Tibial nerve (tissue), 4 donors: Measurements from ENCODE around the gene HIPK3.

Experiments used
- CTCF ChIP-seq, 5 experiments: fragments of 200-600 bp in 3 of 5; fragments of 450-650 bp in 2 of 5; sonication (generic) in 3 of 5; IDR thresholded peaks; one replicate each; pipeline ENCODE4 v1.5.1; 2016 to 2019; ENCODE audit warnings: antibody characterized with exemption in 5 of 5, mild to moderate bottlenecking in 3 of 5, moderate library complexity in 2 of 5
- EP300 ChIP-seq, 2 donors: sonication (generic); formaldehyde crosslinking; IDR thresholded peaks; one replicate each; pipeline ENCODE4 v1.6.1; 2017; ENCODE audit warnings: antibody characterized with exemption in 2 of 2, mild to moderate bottlenecking in 1 of 2
- POLR2A ChIP-seq, 2 donors: fragments of 450-650 bp; IDR thresholded peaks; one replicate each; pipeline ENCODE4 v1.6.1; 2017; ENCODE audit warnings: antibody characterized with exemption in 2 of 2, mild to moderate bottlenecking in 2 of 2, moderate library complexity in 2 of 2

- TF ChIP-seq CTCF (IDR thresholded peaks at IDR 0.05): no peak
- TF ChIP-seq EP300 (IDR thresholded peaks at IDR 0.05): no peak
- no peak for TF ChIP-seq POLR2A (IDR thresholded peaks at IDR 0.05)
Measured at GRCh38 chr11:33321422-33321821, 64.2 kb downstream of the HIPK3 start.
